Stimulated activated CD4-positive, alpha-beta T cell treated with anti-CD3 and anti-CD28 coated beads, TNF-alpha, amount 100 ng/mL, for 24 hours (primary cell): Measurements from ENCODE around the gene LRRC36.
"Not testable (repeated sequence)": the region's sequence is repeated elsewhere in the genome, so short reads cannot be mapped to it uniquely, and the experiment has no call there.

Experiments
- DNase-seq, 3 experiments: peaks; one replicate each; pipeline ENCODE4 v3.0.0-alpha.2; 2020; ENCODE audit warnings: low read depth in 3 of 3

LRRC36 gene

DNA sequence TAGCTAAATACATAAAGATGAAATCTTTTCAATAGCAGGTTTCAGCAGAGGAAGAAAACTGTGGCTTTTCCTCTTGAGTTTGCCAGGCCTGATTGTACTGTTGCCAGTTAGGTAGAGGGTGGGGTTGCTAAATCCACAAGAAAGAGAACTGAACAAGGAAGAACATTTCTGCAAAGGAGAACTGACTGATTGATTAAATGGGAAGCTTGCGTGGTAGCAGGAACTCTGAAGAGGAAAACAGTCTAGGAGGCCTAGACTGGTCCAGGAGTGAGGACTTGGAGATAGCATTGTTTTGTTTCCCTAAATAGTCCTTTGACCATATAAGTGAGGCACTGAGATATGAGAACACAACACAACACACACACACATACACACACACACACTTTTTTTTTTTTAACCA, 18.8 kb downstream of the LRRC36 start:
- no peak for DNase-seq

- DNase-seq, result no peak
These were observed 19.7 kb downstream of the LRRC36 start for GRCh38 chr16:67346341-67346740.

DNA sequence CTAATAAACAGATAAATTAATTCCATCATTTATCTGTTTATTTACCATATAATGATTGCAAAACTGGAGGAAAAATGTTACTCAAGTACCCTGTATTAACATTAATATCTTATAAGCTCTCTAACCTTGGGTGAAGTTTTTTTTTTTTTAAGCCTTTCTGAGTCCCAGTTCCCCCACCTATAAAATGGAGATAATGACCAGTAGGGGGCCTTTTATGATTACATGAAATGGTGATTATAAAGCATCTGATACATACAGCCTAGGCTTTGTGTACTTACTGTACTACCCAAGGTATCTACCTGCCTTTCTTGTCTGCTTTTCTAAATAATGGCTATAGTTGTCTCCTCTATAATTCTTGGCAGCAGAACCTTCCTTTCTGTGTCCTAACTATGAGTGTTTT, 22.6 kb downstream of the LRRC36 start:
- no peak for DNase-seq

DNA sequence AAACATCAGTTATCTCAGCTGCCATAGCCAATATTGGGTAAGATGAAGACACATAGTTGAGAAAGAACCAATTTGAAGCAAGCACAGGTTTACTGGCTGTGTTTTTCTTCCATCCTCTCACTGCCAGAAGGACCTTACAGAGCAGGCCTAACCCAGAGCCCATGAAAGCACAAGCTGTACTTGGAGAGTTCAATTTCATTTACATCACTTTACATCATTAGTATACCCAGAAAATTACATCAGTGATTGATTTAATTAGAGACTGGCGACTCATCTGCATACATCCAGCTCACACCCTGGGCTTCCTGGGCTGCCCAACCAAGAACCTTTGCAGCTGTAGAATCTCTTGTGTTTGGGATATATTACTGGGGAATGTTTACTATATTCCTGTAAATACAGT, 23.7 kb downstream of the LRRC36 start:
- DNase-seq, result no peak

DNA sequence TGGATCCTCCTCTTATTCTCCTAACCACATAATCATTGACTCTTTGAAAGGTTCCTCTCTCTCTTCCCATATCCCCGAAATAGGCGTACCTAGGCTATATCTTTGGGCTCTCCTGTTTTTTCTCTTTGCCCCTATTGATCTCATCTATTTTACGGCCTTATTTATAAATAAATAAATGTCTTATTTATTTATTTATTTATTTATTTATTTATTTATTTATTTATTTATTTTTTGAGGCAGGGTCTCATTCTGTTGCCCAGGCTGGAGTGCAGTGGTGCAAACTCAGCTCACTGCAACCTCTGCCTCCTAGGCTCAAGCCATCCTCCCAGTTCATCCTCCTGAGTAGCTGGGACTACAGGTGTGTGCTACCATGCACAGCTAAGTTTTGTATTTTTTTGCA, 25.8 kb downstream of the LRRC36 start:
- not testable (repeated sequence) for DNase-seq

DNA sequence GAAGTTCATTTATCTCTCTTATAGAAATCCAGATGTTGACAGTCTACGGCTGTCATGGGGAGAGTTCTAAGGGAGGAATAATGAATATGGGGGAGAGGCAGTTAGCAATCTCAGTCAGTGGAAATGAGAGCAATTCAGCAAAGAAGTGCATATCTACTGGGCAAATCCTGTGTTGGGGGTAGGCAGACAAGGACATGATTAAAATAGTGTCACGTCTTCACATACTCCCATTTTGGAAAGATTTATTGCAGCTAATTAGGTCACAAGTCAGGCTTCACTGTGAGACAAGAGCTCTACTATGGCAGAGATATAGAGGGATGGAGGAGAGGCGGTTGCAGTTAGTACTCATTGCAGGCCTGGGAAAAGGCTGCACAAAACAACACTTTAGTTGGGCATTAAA, 29.8 kb downstream of the LRRC36 start:
- no peak for DNase-seq

DNA sequence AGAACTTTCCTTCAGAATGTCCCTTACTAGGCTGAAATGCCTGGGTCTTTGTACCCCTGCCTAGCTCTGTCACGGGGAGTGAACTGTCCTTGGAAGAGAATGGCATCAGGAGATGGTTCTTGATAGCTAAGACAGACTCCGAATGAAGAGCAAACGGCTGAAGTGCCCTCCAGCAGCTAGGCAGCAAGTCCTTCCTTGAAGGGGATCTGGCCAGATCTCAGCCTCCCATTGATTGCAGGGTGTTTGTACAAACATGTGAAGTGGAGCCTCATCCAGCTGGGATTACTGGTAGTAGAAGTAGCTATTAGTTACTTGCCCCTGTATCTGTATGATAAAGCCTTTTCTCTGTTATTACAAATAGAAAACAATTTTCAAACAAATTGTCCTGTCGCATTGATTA, 30.9 kb downstream of the LRRC36 start:
- no peak for DNase-seq

- DNase-seq, result not testable (repeated sequence)
These were observed 33.1 kb downstream of the LRRC36 start for GRCh38 chr16:67359540-67360269.

GRCh38 chr16:67361038-67361437, 34.4 kb downstream of the LRRC36 start:
- no peak for DNase-seq

- no peak for DNase-seq
These were observed 38.1 kb downstream of the LRRC36 start for GRCh38 chr16:67364600-67365235.

DNA sequence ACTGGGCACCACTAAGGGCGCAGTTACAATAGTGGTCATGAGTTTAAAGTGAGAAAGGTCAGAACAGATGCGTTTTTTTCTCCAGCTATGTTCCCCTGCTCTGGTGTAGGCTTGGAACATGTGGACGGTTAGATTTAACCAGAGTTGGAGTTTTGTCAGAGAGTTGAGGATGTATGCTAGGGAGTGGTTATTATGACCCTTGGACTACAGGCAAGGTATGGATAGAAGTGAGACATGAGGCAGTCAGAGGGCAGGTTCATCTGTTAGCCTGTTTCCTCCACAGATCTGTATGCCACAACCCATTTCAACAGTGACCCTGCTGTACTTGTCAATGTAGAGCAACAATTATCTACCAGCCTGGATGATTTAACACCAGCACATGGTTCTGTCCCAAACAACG, 44.0 kb downstream of the LRRC36 start:
- DNase-seq, result no peak

DNA sequence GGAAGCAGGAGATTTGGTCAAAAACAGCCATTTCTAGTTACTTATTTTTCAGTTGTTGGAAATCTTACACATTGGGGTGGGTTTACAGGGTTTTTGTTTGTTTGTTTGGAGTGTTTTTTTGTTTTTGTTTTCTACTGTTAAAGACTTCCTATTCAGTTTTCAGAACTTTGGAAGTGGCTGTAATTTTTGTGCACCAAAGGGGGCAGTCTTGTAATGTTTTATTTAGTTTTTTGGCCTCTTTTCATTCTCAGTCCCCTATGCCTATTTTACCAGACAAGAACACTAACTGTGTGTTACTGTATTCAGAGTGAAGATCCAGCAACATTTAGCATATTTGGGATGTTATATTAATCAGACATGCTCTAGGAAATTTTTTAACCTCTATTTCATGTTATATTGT, 46.0 kb downstream of the LRRC36 start:
- no peak for DNase-seq

DNA sequence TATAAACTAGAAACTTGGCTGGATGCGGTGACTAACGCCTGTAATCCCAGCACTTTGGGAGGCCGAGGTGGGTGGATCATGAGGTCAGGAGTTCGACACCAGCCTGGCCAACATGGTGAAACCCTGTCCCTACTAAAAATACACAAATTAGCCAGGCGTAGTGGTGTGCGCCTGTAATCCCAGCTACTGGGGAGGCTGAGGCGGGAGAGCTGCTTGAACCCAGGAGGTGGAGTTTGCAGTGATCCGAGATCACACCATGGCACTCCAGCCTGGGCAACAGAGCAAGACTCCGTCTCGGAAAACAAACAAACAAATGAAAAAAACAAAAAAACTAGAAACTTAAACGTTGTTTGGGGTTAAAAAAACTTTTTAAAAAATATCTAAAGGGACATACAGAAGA, 49.4 kb downstream of the LRRC36 start:
- DNase-seq, result not testable (repeated sequence)

GRCh38 chr16:67378642-67379041, 52.0 kb downstream of the LRRC36 start:
- DNase-seq, result no peak

DNA sequence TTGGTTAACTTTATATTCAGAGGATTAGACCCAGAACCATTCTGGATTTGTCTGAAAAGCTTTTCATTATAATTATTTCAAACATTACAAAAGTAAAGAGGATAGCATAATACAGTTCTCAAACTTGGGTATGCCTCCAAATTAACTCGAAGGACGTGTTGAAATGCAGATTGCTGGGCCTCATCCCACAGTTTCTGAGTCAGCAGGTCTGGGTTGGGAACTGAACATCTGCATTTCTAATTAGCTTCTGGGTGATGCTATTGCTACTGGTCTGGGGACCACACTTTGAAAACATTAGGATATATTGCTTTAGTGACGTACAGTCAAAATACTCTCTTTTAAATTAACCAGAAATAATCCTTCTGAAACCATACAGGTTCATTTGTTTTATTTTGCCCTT, 56.7 kb downstream of the LRRC36 start:
- no peak for DNase-seq

GRCh38 chr16:67384778-67385510, 58.3 kb downstream of the LRRC36 start:
- DNase-seq, result no peak

DNA sequence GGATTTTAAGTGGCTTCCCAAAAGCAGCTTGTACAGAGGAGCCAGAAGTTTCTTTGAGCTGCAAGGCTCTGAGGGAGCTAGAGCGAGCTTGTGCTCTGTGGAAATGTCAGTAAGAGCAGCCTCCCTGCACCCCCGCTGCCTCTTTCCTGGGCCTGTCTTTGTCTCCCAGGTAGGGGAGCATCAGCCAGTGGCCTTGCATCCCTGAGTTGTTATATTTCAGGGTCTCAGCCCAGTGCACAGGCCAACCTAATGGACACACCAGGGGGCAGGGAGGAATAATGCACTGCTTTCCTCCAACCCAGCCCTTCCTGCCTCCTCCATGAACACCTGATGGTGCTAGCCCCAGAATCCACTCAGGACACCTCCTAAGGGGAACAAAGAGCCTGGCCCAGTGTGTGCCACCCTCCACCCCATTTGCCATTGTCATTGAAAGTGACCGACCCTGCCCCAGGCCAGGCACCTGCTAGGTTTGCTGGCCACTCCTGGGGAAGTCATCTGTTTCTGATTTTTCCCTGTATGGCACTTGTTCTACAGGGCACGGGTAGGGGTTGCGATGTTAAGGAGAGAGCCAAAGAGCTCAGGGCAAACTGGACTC, 60.3 kb downstream of the LRRC36 start:
- DNase-seq, result no peak

DNA sequence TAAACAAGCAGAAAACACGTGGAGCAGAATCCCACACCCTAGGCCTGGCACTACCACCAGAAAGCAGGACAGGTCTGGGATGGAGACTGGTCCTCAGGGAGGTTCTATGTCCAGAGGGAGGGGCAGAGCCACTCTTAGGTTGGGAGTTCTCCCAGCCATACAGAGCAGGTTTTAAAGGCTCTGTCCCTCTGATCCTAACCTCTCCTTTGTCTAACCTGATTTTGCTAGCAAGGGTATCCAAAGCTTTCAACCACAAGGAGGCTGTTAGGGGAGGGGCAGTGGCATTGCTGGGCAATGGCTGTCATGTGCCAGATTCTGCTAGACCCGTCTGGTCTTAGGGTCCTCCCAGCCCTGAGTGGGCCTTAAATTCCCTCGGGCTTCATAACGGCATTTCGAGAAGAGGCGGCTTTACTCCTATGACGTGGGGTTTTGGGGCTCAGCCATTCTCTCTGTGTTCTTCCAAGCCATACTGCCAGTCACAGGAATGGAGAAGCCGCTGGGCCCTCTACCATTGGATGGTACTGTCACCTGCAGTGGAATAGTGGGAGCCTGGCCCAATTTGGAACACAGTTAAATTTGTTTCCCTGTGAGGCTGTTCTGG, 61.0 kb downstream of the LRRC36 start:
- DNase-seq, result no peak

- DNase-seq, result no peak
These were observed 61.6 kb downstream of the LRRC36 start for GRCh38 chr16:67388191-67388590.

GRCh38 chr16:67388591-67388990, 62.0 kb downstream of the LRRC36 start:
- DNase-seq, result no peak

DNA sequence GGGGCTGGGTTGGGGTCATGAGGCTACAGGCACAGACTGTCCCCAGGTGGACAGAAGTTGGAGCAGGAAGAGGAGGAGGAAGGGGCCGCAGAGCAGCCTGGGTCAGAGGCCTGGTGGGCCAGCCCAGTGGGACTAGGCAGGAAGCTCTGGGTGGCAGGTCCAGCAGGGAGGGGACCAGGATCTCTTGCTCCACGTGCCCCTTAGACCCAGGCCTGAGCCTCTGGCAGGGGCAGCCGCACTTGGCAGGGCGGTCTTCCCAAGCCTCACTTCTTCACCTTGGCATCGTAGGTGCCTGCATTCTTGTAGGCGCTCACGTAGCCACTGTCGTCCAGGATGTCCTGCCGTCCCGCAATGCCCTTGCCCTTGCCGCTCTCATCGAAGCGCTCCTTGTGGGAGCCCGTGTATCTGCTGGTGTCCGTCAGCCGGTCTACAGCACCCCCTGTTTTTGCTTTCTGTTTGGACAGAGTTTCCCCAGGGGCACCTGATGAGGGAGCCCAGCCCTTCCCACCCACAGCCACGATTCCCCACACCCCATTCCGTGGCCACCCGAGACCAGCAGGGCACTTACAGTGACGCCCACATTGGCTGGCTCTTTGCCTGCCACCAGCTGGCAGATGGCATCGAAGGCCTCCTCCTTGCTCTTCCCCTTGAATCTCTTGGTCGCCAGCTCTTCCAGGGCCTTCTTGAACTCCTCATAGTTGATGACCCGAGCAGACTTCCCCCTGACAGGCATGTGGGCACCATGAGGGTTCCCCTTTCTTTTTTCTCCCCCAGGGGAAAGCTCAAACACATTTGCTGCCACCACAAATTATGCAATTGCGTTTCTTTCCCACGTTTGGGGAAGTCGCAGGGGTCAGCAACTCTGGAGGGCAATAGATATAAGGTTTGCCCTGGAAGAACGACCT, 63.5 kb downstream of the LRRC36 start:
- no peak for DNase-seq
